ENCODE data around the gene RABGAP1L.

Gene RABGAP1L

DNA sequence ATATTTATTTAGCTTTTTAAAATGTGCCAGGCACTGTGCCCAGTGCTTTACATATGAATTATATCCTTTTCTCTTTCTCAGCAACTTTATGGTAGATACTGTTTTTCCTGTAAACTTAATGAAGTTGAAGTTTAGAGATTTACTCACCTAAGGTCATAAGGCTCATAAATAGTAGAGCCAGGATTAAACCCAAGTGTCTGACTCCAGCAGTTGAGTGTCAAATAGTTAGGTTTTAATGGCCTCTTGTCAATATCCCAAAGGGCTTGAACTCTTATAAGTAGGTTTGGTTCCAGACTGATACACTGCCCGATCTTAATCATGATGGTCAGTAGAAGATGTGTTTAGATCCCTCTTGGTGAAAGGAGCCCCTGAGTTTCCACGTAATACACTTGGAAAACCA is 37.8 kb downstream of the RABGAP1L start:
- no peak for DNase-seq (ENCODE audit: extremely low read depth, insufficient read length)
- Histone ChIP-seq H3K36me3 (ENCODE audit: control insufficient read depth, insufficient read depth, low read length) (peaks cover 3% of the 10 kb centered on the region), H3K4me3 (replicated peaks; ENCODE audit: low read depth, low read length) (no peak overlapping the region), H3K27me3 (replicated peaks; ENCODE audit: control insufficient read depth, insufficient read depth, low read length) (no peaks in the 10 kb centered on the region)
- TF ChIP-seq, protein P1, sequence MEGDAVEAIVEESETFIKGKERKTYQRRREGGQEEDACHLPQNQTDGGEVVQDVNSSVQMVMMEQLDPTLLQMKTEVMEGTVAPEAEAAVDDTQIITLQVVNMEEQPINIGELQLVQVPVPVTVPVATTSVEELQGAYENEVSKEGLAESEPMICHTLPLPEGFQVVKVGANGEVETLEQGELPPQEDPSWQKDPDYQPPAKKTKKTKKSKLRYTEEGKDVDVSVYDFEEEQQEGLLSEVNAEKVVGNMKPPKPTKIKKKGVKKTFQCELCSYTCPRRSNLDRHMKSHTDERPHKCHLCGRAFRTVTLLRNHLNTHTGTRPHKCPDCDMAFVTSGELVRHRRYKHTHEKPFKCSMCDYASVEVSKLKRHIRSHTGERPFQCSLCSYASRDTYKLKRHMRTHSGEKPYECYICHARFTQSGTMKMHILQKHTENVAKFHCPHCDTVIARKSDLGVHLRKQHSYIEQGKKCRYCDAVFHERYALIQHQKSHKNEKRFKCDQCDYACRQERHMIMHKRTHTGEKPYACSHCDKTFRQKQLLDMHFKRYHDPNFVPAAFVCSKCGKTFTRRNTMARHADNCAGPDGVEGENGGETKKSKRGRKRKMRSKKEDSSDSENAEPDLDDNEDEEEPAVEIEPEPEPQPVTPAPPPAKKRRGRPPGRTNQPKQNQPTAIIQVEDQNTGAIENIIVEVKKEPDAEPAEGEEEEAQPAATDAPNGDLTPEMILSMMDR (IDR thresholded peaks at IDR 0.05; ENCODE audit: insufficient read depth, low read length, poor library complexity, severe bottlenecking): no peak

DNA sequence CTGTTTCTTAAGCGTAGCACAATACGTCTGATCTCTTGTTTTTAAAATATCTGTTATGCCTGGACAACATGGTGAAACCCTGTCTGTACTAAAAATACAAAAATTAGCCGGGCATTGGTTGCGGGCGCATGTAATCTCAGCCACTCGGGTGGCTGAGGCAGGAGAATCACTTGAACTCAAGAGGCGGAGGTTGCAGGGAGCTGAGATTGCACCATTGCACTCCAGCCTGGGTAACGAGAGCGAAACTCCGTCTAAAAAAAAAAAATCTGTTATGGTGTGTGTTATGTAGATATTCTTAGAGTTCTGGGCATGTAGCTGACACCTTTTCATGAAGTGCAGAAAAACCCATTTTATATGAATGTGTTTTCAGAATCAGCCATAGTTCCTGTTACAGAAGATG is 38.2 kb downstream of the RABGAP1L start:
- TF ChIP-seq, protein P1 (IDR thresholded peaks at IDR 0.05; ENCODE audit: insufficient read depth, low read length, poor library complexity, severe bottlenecking): no peak
- H3K4me3 ChIP-seq (replicated peaks; ENCODE audit: low read depth, low read length): no peak overlapping the region
- no peaks in the 10 kb centered on the region for H3K27me3 ChIP-seq (replicated peaks; ENCODE audit: control insufficient read depth, insufficient read depth, low read length)
- H3K36me3 ChIP-seq (ENCODE audit: control insufficient read depth, insufficient read depth, low read length): peaks cover 3% of the 10 kb centered on the region
- no peak for DNase-seq (ENCODE audit: extremely low read depth, insufficient read length)

DNA sequence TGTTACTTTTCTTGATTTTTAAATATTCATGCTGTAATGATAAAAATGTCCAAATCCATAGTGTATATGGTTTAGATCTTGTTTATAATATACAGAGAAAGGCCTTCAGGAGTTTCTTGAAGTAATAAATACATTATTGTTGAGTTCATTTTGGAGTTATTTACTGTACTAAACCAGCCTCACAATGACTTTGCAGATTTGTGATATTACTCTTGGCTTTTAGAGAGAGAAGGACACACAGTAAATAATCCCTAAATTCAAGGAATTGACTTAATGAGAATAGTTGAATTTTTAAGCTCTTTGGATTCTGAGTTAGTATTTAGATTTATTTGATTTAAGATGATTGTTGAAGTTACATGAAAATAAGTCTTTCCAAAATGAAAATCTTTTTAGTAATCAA is 38.9 kb downstream of the RABGAP1L start:
- H3K4me3 ChIP-seq (replicated peaks; ENCODE audit: low read depth, low read length): no peak overlapping the region
- peaks cover 3% of the 10 kb centered on the region for H3K36me3 ChIP-seq (ENCODE audit: control insufficient read depth, insufficient read depth, low read length)
- TF ChIP-seq, protein P1 (IDR thresholded peaks at IDR 0.05; ENCODE audit: insufficient read depth, low read length, poor library complexity, severe bottlenecking): no peak
- no peaks in the 10 kb centered on the region for H3K27me3 ChIP-seq (replicated peaks; ENCODE audit: control insufficient read depth, insufficient read depth, low read length)
- DNase-seq (ENCODE audit: extremely low read depth, insufficient read length): no peak

DNA sequence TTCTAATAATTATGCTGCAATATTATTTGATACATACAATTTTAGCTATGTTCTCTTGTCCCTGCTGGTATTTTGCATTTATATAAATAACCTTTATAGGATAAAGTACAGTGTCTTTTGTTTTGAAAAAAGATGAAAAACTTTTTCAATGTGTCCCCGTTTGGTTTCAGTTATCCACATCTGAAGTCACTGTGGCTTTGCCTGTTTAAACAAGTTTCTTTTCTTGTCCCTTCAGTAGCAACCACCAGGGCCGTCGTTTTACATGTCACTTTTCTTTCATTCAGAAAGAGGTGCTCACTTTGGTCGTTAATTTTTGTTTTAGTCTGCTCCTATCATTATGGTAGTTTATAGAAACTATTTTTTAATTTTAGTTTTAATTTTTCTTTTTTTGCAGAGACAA is 41.4 kb downstream of the RABGAP1L start:
- DNase-seq (ENCODE audit: extremely low read depth, insufficient read length): no peak
- H3K36me3 ChIP-seq (ENCODE audit: control insufficient read depth, insufficient read depth, low read length): peaks cover 3% of the 10 kb centered on the region
- no peak overlapping the region for H3K4me3 ChIP-seq (replicated peaks; ENCODE audit: low read depth, low read length)
- H3K27me3 ChIP-seq (replicated peaks; ENCODE audit: control insufficient read depth, insufficient read depth, low read length): no peaks in the 10 kb centered on the region
- TF ChIP-seq, protein P1 (IDR thresholded peaks at IDR 0.05; ENCODE audit: insufficient read depth, low read length, poor library complexity, severe bottlenecking): no peak

DNA sequence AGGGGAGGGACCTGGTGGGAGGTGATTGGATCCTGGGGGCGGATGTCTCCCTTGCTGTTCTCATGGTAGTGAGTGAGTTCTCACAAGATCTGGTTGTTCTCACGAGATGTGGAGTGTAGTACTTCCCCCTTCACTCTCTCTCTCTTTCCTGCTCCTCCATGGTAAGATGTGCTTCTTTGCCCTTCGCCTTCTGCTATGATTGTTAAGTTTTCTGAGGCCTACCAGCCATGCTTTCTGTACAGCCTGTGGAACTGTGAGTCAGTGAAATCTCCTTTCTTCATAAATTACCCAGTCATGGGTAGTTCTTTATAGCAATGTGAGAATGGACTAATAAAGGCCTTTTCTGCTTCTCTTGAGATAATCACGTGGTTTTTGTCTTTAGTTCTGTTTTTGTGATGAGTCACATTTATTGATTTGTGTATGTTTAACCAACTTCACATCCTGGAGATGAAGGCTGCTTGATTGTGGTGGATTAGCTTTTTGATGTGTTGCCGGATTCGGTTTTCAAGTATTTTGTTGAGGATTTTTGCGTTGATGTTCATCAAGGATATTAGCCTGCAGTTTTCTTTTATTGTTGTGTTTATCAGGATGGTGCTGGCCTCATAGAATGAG is 45.5 kb downstream of the RABGAP1L start:
- TF ChIP-seq, protein P1 (IDR thresholded peaks at IDR 0.05; ENCODE audit: insufficient read depth, low read length, poor library complexity, severe bottlenecking): no peak
- Histone ChIP-seq H3K36me3 (ENCODE audit: control insufficient read depth, insufficient read depth, low read length) (peaks cover under 1% of the 10 kb centered on the region; the same call in 1 of the 2 replicates), H3K27me3 (replicated peaks; ENCODE audit: control insufficient read depth, insufficient read depth, low read length) (no peaks in the 10 kb centered on the region), H3K4me3 (replicated peaks; ENCODE audit: low read depth, low read length) (peak overlapping the region; percentile 59)
- no peak for DNase-seq (ENCODE audit: extremely low read depth, insufficient read length)

Data from GM06990 (cell line).